ENCODE results near the gene PATE2. TPM values are rescaled to one million over a fixed set of nuclear protein-coding genes. Genes with fewer than 3 reads are reported as not detected.
A peak's percentile ranks its signal among the peaks of the same experiment; 100 is the strongest.

PATE2 gene
- total RNA-seq (ENCODE audit: low replicate concordance) = not detected in 2 replicates
- long read RNA-seq = 0 reads

DNA sequence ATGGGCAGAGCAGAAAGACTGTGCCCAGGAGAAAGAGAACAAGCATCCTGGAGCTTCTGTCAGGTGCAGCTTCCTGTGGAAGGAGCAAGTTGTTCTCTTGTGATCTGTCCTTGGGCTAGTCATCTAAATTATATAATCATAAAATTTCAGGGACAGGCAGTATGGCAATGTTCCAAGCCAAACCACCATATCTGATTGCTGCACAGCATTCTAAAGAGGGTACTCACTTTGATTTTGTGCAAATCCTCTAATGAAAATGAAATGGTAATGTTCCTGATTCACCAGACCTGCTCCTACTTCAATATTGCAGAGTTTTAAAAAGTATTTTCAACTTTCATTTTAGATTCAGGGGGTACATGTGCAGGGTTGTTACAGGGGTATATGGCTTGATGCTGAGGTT, at the start of gene PATE2:
TSS of gene PATE2 (minus strand) at position 101 of the 400 bp plus-strand sequence. CDS start at position 46, 55 bp downstream.
- no peak for DNase-seq (ENCODE audit: extremely low spot score, unreplicated experiment)
- peaks cover 3% of the 10 kb centered on the region for H3K27me3 Mint-ChIP-seq
- H3K36me3 Mint-ChIP-seq = no peaks in the 10 kb centered on the region
- H3K4me3 Mint-ChIP-seq = no peak within 1 kb of the TSS
- no peaks in the 10 kb centered on the region for H3K9me3 Mint-ChIP-seq
- H3K4me1 Mint-ChIP-seq (ENCODE audit: unreplicated experiment) = peaks cover 15% of the 10 kb centered on the region
- TF ChIP-seq, protein P1, sequence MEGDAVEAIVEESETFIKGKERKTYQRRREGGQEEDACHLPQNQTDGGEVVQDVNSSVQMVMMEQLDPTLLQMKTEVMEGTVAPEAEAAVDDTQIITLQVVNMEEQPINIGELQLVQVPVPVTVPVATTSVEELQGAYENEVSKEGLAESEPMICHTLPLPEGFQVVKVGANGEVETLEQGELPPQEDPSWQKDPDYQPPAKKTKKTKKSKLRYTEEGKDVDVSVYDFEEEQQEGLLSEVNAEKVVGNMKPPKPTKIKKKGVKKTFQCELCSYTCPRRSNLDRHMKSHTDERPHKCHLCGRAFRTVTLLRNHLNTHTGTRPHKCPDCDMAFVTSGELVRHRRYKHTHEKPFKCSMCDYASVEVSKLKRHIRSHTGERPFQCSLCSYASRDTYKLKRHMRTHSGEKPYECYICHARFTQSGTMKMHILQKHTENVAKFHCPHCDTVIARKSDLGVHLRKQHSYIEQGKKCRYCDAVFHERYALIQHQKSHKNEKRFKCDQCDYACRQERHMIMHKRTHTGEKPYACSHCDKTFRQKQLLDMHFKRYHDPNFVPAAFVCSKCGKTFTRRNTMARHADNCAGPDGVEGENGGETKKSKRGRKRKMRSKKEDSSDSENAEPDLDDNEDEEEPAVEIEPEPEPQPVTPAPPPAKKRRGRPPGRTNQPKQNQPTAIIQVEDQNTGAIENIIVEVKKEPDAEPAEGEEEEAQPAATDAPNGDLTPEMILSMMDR (conservative IDR thresholded peaks at IDR 0.05) = no peak
- H3K27ac Mint-ChIP-seq = peak within 1 kb of the TSS; percentile 42

DNA sequence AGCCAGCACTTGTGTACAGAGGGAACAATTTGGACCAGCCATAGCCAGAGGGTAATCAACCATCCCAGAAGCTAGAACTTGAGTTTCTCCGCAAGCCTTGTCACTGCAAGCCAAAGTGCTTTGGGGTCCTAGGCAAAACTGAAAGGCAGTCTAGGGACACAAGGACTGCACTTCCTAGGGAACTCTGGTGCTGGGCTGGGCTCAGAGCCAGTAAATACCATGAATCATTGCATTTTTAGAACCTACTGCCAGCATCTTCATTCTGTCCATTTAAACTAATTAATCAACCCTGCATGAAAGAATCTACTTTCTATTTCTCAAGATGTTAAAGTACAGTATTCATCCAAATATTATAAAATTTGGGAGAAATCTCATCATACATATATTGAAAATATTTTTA, 29.3 kb upstream of the PATE2 start:
- TF ChIP-seq, protein P1 (conservative IDR thresholded peaks at IDR 0.05) = no peak
- no peak for DNase-seq (ENCODE audit: extremely low spot score, unreplicated experiment)
- Mint-ChIP-seq H3K9me3 (no peaks in the 10 kb centered on the region), H3K36me3 (no peaks in the 10 kb centered on the region), H3K27me3 (peaks cover 3% of the 10 kb centered on the region), H3K4me3 (no peak overlapping the region), H3K4me1 (ENCODE audit: unreplicated experiment) (no peaks in the 10 kb centered on the region), H3K27ac (no peak overlapping the region)

DNA sequence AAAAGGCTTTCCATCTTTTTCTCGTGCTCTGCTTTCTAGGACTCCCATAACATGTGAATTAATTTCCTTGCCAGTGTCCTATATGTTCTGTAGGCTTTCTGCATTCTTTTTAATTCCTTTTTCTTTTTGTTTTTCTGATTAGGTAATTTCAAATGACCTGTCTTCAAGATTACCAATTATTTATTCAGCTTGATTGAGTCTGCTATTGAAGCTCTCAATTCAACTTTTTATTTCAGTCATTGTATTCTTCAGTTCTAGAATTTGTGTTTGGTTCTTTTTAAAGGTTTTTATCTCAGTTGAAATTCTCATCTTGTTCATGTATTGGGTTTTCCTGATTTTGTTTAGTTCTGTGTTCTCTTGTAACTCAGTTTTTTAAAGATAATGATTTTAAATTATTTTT, 23.8 kb upstream of the PATE2 start:
- Mint-ChIP-seq H3K9me3 (peaks cover 6% of the 10 kb centered on the region), H3K4me3 (no peak overlapping the region), H3K36me3 (no peaks in the 10 kb centered on the region), H3K27me3 (peaks cover 3% of the 10 kb centered on the region), H3K4me1 (ENCODE audit: unreplicated experiment) (no peaks in the 10 kb centered on the region), H3K27ac (no peak overlapping the region)
- TF ChIP-seq, protein P1 (conservative IDR thresholded peaks at IDR 0.05) = no peak
- no peak for DNase-seq (ENCODE audit: extremely low spot score, unreplicated experiment)

DNA sequence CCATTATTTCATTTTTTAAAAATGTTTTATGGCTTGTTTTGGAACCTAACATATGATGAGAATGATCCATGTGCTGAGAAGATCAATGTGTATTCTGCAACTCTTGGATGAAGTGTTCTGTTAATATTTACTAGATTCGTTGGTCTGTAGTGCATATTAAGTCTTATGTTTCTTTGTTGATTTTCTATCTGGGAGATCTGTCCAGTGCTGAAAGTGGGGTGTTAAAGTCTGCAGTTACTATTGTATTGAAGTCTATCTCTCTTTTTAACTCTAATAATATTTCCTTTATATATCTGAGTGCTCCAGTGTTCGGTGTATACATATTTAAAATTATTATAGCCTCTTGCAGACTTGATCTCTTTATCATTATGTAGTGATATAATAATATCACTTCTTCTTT, 21.2 kb upstream of the PATE2 start:
- no peak overlapping the region for H3K27ac Mint-ChIP-seq
- no peaks in the 10 kb centered on the region for H3K36me3 Mint-ChIP-seq
- H3K4me1 Mint-ChIP-seq (ENCODE audit: unreplicated experiment) = no peaks in the 10 kb centered on the region
- no peak overlapping the region for H3K4me3 Mint-ChIP-seq
- no peak for DNase-seq (ENCODE audit: extremely low spot score, unreplicated experiment)
- H3K9me3 Mint-ChIP-seq = peaks cover 6% of the 10 kb centered on the region
- TF ChIP-seq, protein P1 (conservative IDR thresholded peaks at IDR 0.05) = no peak
- H3K27me3 Mint-ChIP-seq = no peaks in the 10 kb centered on the region

DNA sequence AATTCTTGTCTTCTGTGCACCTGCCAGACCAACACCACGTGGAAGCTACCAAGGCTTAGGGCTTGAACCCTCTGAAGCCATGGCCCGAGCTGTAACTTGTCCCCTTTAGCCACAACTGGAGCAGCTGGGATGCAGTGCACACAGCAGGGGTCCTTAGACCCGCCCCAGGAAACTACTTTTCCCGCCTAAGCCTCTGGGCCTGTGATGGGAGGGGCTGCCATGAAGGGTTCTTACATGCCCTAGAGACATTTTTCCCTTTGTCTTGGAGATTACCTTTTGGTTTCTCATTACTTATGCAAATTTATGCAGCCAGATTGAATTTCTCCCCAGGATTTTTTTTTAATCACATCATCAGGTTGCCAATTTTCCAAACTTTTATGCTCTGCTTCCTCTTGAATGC, 19.0 kb upstream of the PATE2 start:
- H3K4me1 Mint-ChIP-seq (ENCODE audit: unreplicated experiment) = no peaks in the 10 kb centered on the region
- H3K9me3 Mint-ChIP-seq = peaks cover 7% of the 10 kb centered on the region
- no peaks in the 10 kb centered on the region for H3K36me3 Mint-ChIP-seq
- H3K27ac Mint-ChIP-seq = no peak overlapping the region
- DNase-seq (ENCODE audit: extremely low spot score, unreplicated experiment) = no peak
- TF ChIP-seq, protein P1 (conservative IDR thresholded peaks at IDR 0.05) = no peak
- no peak overlapping the region for H3K4me3 Mint-ChIP-seq
- no peaks in the 10 kb centered on the region for H3K27me3 Mint-ChIP-seq

DNA sequence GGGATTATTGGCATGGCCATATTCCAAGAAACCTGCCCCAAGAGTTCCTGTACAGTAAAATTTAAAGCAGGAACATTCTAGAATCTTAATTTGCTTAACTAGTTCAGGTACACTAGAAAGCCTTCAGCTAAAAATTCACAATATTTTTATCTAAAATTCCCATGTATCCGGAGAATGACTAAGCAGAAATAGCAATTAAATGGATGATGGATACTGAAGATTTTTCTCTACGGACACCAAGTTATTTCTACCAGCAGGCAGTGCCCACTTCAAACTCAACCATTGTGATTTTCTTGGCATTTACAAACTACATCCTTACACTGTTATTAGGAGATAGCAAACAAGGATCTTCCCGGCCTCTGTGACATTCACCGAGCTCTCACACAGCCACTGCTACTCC, 12.2 kb upstream of the PATE2 start:
- Mint-ChIP-seq H3K4me3 (no peak overlapping the region), H3K9me3 (peaks cover 4% of the 10 kb centered on the region), H3K4me1 (ENCODE audit: unreplicated experiment) (no peaks in the 10 kb centered on the region), H3K27me3 (peaks cover 19% of the 10 kb centered on the region), H3K27ac (no peak overlapping the region), H3K36me3 (no peaks in the 10 kb centered on the region)
- TF ChIP-seq, protein P1 (conservative IDR thresholded peaks at IDR 0.05) = no peak
- no peak for DNase-seq (ENCODE audit: extremely low spot score, unreplicated experiment)

Measured in type B pancreatic cell (in vitro differentiated cells).